GM21529 (cell line): ENCODE measurements around the gene KDM6B.
A peak's percentile ranks its signal among the peaks of the same experiment; 100 is the strongest.

Source experiments
- ATAC-seq: cut with Tn5 transposase; IDR thresholded peaks from one replicate; pipeline ENCODE4 v1.9.1; 2021; ENCODE audit not compliant: unreplicated experiment

Gene KDM6B

GRCh38 chr17:7822126-7822525 is 11.9 kb upstream of the KDM6B start:
- no peak for ATAC-seq

GRCh38 chr17:7823581-7824001 is 10.4 kb upstream of the KDM6B start:
- no peak for ATAC-seq

GRCh38 chr17:7824021-7824924 is 9.7 kb upstream of the KDM6B start:
- ATAC-seq, result no peak

- ATAC-seq, result no peak
Observed at GRCh38 chr17:7825206-7825990, 8.6 kb upstream of the KDM6B start.

DNA sequence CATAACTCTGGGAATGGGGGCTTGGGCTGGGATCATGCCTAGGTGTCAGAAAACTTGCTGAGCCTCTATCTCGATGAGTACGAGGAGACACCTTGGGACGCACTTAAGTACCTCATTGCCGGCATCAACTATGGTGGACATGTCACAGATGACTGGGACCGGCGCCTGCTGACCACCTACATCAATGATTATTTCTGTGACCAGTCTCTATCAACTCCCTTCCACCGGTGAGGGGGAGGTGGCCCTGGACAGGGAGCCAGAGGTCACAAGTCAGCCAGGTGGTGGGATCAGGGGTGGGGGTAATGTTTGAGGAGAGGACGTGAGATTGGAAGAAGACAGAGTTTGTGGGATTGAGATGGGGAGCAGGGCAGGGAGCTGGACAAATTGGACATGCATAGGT is 3.4 kb upstream of the KDM6B start:
- no peak for ATAC-seq

GRCh38 chr17:7831233-7831632 is 2.8 kb upstream of the KDM6B start:
- no peak for ATAC-seq

DNA sequence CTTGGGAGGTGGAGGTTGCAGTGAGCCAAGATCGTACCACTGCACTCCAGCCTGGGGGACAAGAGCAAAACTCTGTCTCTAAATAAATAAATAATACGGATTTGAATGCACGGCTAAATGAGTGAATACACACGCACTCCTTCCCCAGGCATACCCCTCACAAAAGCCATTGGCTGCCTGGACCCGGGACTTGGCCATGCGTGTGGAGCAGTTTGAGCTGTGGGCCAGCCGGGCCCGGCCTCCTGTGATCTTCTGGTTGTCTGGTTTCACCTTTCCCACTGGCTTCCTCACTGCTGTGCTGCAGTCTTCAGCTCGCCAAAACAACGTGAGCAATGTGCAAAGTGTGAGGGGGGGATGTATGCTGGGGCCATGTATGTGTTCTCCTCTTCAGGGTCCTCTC is 1.6 kb upstream of the KDM6B start:
- ATAC-seq, result no peak

DNA sequence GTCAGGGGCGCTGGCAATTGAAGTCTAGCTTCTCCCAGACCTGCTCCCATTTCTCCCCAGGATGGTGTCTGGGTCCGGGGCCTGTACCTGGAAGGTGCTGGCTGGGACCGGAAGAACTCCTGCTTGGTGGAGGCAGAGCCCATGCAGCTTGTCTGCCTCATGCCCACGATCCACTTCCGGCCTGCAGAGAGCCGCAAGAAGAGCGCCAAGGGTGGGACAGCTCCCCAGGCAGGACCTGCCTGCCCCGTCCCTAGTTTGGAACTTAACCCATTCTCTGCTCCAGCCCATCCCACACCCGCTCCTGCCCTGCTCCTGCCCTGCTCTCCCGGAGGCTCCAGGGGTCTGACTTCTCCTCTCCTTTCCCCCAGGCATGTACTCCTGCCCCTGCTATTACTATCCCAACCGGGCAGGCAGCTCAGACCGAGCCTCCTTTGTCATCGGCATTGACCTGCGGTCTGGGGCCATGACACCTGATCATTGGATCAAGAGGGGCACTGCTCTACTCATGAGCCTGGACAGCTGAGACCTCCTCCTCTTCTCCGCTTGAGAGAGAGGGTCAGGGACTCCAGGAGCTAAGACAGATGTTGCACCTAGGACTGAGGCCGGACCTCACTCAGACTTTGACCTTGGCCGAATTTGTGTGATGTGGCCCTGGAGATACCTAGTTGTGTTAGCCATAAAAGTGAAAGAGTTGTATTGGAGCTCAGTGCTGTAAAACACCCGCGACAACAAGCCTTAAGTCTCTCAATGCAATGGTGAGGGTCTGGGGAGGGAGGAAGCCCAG is 814 bp upstream of the KDM6B start:
- no peak for ATAC-seq

DNA sequence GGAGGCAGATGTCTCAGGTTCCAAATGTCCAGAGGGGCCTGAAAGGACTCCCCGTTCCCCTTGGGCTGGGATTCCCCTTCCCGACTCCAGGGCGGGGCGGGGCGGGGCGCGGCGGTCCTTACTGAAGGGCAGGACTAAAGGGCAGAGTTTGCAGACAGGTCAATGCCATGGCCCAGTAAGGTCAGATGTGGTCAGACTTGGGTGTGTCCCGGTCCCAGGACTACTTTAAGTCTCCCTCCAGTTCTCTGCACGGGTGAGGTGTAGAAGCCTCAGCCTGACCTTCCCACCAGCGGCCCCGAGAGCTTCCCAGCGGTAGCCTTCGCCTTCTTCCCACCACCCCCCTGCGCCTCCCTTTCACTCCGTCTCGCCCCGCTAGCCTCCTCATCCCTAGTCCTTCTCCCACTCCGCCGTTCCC is 532 bp downstream of the KDM6B start:
- no peak for ATAC-seq

DNA sequence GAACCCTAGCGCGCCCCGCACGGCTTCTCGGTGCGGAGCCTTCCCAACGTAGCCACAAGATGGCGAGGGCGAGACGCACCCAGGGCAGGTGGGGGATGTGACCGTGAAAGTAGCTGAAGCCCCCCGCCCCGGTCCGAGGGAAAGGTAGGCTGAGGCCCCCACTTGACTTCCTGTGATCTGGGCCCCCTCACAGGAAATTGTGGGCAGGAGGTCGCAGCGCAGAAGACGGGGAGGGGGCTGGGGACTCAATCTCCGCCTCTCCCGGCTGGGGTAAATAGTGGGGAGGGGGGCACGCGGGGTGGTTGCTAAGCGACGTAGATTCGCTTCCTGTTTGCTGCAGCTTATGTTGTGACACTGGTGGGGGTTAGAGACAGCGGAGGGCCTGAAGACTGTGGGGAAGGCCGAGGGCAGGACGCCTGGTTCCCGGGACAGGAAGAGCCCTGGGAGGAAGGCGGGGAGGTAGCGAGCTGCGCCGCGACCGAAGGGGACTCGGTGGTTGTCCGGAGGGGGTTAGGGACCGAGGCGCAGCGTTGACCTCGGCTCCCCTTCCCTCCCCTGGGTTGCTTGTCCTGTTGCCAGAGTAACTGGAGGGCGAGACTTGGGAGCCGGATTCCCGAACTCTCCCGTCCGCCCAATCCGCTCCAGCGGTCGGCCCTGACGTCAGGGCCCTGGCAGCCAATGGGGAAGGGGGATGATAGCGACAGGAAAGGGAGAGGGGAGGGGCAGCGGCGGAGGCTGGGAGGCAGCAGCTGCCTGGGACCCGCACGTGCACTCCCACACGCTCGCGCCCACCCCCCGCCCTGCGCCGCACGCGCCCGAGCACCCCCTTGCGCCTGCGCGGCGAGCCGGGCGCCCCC is 1.2 kb downstream of the KDM6B start:
- ATAC-seq, result peak; percentile 41

DNA sequence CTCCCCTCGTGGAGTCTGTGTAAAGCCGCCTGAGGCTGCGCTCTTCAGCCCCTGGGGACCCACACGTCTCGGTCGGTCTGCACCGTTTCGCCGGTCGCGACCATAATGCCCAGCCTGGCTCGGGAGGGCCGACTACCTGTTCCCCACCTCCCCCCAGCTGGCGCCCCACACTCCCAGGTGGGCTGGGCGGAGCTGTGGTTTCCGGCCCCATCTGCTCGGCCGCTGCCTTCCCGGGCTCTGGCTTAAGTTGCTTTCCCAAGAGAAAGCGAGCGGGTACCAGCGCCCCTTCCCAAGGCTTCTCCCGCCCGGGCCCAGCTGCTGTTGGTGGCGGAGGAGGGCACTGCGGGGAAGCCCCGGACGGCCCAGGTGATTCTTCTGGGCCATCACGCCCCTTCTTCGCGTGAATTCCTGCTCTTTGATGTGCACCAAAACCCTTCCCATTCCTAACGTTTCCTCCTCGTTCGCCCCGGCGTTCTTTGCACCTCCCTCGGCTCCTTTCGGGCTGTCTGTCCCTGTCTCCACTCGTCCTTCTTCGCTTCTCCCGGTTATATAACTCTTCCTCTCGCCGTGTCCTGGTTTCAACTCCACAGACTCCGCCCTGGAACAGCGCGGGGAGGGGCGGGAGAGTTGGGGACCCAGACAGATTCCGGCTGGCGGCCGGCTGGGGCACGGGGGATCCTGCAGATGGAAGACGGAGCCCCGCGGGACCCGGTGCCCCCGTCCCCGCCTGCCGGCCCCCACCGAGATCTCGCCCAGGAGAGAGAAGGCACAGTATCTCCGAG is 2.0 kb downstream of the KDM6B start:
- peak; percentile 38 for ATAC-seq

- ATAC-seq, result no peak
Observed at GRCh38 chr17:7836596-7837407, 2.8 kb downstream of the KDM6B start.

- ATAC-seq, result no peak
Observed at GRCh38 chr17:7837408-7838088, 3.5 kb downstream of the KDM6B start.

- no peak for ATAC-seq
Observed at GRCh38 chr17:7838090-7839075, 4.4 kb downstream of the KDM6B start.

DNA sequence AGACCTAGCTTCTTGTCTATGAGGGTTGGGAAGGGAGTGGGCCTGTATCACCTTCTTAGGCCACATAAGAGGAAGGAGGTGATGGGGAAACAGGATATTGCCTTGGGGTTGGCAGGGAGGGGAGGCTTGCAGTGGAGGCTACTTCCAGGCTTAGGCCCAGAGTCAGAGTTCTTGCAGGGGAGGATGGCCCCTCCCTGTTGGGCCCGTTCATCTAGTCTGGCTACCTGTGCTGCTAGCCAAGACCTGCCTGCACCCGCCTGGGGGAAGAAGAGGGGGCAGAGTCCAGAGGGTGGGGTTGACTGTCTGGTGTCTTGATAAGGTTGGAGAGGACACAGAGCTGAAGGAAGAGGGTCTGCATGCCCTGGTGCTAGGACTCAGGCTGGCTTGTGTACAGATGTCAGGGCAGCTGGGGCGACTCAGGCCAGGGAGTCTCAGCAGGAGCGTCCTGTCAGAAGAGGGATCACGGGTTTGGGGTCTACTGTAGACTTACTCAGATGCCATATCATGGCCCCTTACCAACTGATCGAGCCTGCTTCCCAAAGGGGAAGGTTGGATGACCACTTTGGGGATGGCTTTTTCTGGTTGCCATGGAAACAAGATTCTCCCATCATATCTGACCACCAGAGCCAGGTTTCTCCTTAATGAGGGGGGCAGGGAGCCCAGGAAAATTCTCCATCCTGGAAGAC is 5.3 kb downstream of the KDM6B start:
- ATAC-seq, result no peak

- no peak for ATAC-seq
Observed at GRCh38 chr17:7839876-7840261, 5.9 kb downstream of the KDM6B start.
